IMR-90 (cell line): Measurements from ENCODE around the gene NDUFAF8. TPM values are rescaled to one million over a fixed set of nuclear protein-coding genes. Genes with fewer than 3 reads are reported as not detected.

Experiments used
- ATAC-seq: fragments of 200-7000 bp; cut with Tn5 transposase; 2 replicates; pipeline ENCODE4 v1.9.1; 2020; ENCODE audit warnings: low read depth, mild to moderate bottlenecking, moderate library complexity
- BruUV-seq: library from RNA; stranded (reverse); fragments of 400-500 nt; replicated peaks from 2 replicates; lab custom pipeline; 2021; lab: Mats Ljungman, UMichigan
- CTCF ChIA-PET: fragments of 300-600 bp; formaldehyde crosslinking; extraction: SDS; loops from one replicate; lab custom pipeline; 2021; ENCODE audit warnings: antibody characterized with exemption; lab: Yijun Ruan, JAX
- POLR2A ChIA-PET: fragments of 300-600 bp; sonication (Branson Sonifier 250); formaldehyde crosslinking; loops from one replicate; lab custom pipeline; 2022; ENCODE audit warnings: antibody characterized with exemption; ENCODE audit not compliant: unreplicated experiment; lab: Charles Lee
- DNase-seq: peaks from one replicate; pipeline ENCODE4 v3.0.0; 2013
- H2AFZ ChIP-seq: replicated peaks from 2 replicates; pipeline ENCODE3; 2013; ENCODE audit warnings: low read length, mild to moderate bottlenecking; ENCODE audit not compliant: poor library complexity
- H2AK5ac ChIP-seq: 2 replicates; pipeline ENCODE4 v1.6.1; 2013; ENCODE audit warnings: low read depth, low read length, inconsistent platforms
- H2AK9ac ChIP-seq: replicated peaks from 2 replicates; pipeline ENCODE3; 2013; ENCODE audit warnings: mild to moderate bottlenecking, low read depth, low read length, moderate library complexity; ENCODE audit not compliant: poor library complexity
- H2BK120ac ChIP-seq: 2 replicates; pipeline ENCODE4 v1.6.1; 2013; ENCODE audit warnings: low read depth, low read length, inconsistent platforms
- H2BK15ac ChIP-seq: 3 replicates; pipeline ENCODE4 v1.6.1; 2013; ENCODE audit warnings: low read depth, low read length, inconsistent platforms
- H2BK20ac ChIP-seq: 2 replicates; pipeline ENCODE4 v1.6.1; 2013; ENCODE audit warnings: low read depth, mild to moderate bottlenecking, inconsistent platforms, low read length, moderate library complexity
- H2BK5ac ChIP-seq: 2 replicates; pipeline ENCODE4 v1.6.1; 2013; ENCODE audit warnings: mild to moderate bottlenecking, low read depth, low read length, inconsistent platforms; ENCODE audit not compliant: poor library complexity, severe bottlenecking
- H3K14ac ChIP-seq: replicated peaks from 2 replicates; pipeline ENCODE4 v1.6.1; 2013; ENCODE audit warnings: low read depth, low read length, inconsistent platforms
- H3K18ac ChIP-seq: 2 replicates; pipeline ENCODE4 v1.6.1; 2013; ENCODE audit warnings: low read depth, low read length, control low read depth
- H3K23ac ChIP-seq: 2 replicates; pipeline ENCODE4 v1.6.1; 2013; ENCODE audit warnings: low read depth, low read length, inconsistent platforms
- H3K27ac ChIP-seq: 2 replicates; pipeline ENCODE4 v1.5.1; 2013; ENCODE audit warnings: mild to moderate bottlenecking, control low read depth, low read length; ENCODE audit not compliant: insufficient read depth
- H3K27me3 ChIP-seq: 2 replicates; pipeline ENCODE4 v1.6.1; 2013; ENCODE audit warnings: low read length; ENCODE audit not compliant: control insufficient read depth, insufficient read depth
- H3K36me3 ChIP-seq: 2 replicates; pipeline ENCODE4 v1.6.1; 2013; ENCODE audit warnings: low read length, mixed read lengths; ENCODE audit not compliant: control insufficient read depth, insufficient read depth
- H3K4ac ChIP-seq: 2 replicates; pipeline ENCODE4 v1.6.1; 2013; ENCODE audit warnings: low read depth, low read length, inconsistent platforms
- H3K4me1 ChIP-seq: 2 replicates; pipeline ENCODE4 v1.6.1; 2013; ENCODE audit warnings: low read length, mixed read lengths; ENCODE audit not compliant: control insufficient read depth, insufficient read depth
- H3K4me2 ChIP-seq: 2 replicates; pipeline ENCODE4 v1.6.1; 2013; ENCODE audit warnings: low read depth, mild to moderate bottlenecking, control low read depth, low read length, moderate library complexity
- H3K4me3 ChIP-seq: 2 replicates; pipeline ENCODE4 v1.5.1; 2013; ENCODE audit warnings: low read depth, mild to moderate bottlenecking, control low read depth, low read length, moderate library complexity; ENCODE audit not compliant: insufficient read depth
- H3K56ac ChIP-seq: 2 replicates; pipeline ENCODE4 v1.6.1; 2013; ENCODE audit warnings: low read length, inconsistent platforms; ENCODE audit not compliant: insufficient read depth; ENCODE audit errors: extremely low read depth
- H3K79me1 ChIP-seq, 2 experiments: 2 replicates each; pipeline ENCODE4 v1.6.1; 2013; ENCODE audit warnings: low read length in 2 of 2, inconsistent platforms in 1 of 2, low read depth in 1 of 2
- H3K9ac ChIP-seq: 2 replicates; pipeline ENCODE4 v1.6.1; 2013; ENCODE audit warnings: low read depth, low read length, control low read depth
- H3K9me1 ChIP-seq: 2 replicates; pipeline ENCODE4 v1.6.1; 2013; ENCODE audit warnings: low read length, inconsistent platforms; ENCODE audit not compliant: insufficient read depth
- H3K9me3 ChIP-seq: 2 replicates; pipeline ENCODE4 v1.6.1; 2013; ENCODE audit warnings: low read length; ENCODE audit not compliant: control insufficient read depth, insufficient read depth
- H4K20me1 ChIP-seq: 2 replicates; pipeline ENCODE4 v1.6.1; 2013; ENCODE audit warnings: low read length, inconsistent platforms; ENCODE audit not compliant: insufficient read depth
- H4K5ac ChIP-seq: 2 replicates; pipeline ENCODE4 v1.6.1; 2013; ENCODE audit warnings: mild to moderate bottlenecking, low read depth, low read length, control low read depth
- H4K8ac ChIP-seq, 2 experiments: 2 replicates each; pipeline ENCODE4 v1.6.1; 2013; ENCODE audit warnings: low read depth in 2 of 2, low read length in 2 of 2, control low read depth in 1 of 2, inconsistent platforms in 1 of 2
- H4K91ac ChIP-seq: 2 replicates; pipeline ENCODE4 v1.6.1; 2013; ENCODE audit warnings: low read depth, low read length, inconsistent platforms; ENCODE audit not compliant: insufficient read depth
- BHLHE40 ChIP-seq: fragments of 150-350 bp; IDR thresholded peaks from 2 replicates; pipeline ENCODE4 v1.6.1; 2016; ENCODE audit warnings: mild to moderate bottlenecking, low read depth, low read length
- CHD1 ChIP-seq: IDR thresholded peaks from 2 replicates; pipeline ENCODE4 v1.6.1; 2012; ENCODE audit warnings: low read depth, low read length, improper control_type of control experiment
- FOS ChIP-seq: fragments of 150-350 bp; IDR thresholded peaks from 2 replicates; pipeline ENCODE4 v1.6.1; 2016; ENCODE audit warnings: low read depth, low read length
- MAFK ChIP-seq: IDR thresholded peaks from 2 replicates; pipeline ENCODE4 v1.6.1; 2012; ENCODE audit warnings: low read depth, low read length, improper control_type of control experiment
- MAZ ChIP-seq: IDR thresholded peaks from 2 replicates; pipeline ENCODE4 v1.6.1; 2012; ENCODE audit warnings: low read depth, mild to moderate bottlenecking, low read length, improper control_type of control experiment, moderate library complexity, borderline replicate concordance
- MXI1 ChIP-seq: IDR thresholded peaks from 2 replicates; pipeline ENCODE4 v1.6.1; 2012; ENCODE audit warnings: low read depth, mild to moderate bottlenecking, low read length, moderate library complexity, borderline replicate concordance
- NFE2L2 ChIP-seq: fragments of 150-350 bp; IDR thresholded peaks from 2 replicates; pipeline ENCODE4 v1.6.1; 2016; ENCODE audit warnings: low read depth, mild to moderate bottlenecking, low read length
- POLR2A ChIP-seq: IDR thresholded peaks from 2 replicates; pipeline ENCODE4 v1.6.1; 2012; ENCODE audit warnings: mild to moderate bottlenecking, low read depth, low read length
- RAD21 ChIP-seq: IDR thresholded peaks from 2 replicates; pipeline ENCODE4 v1.6.1; 2012; ENCODE audit warnings: low read length, improper control_type of control experiment
- RCOR1 ChIP-seq: IDR thresholded peaks from 2 replicates; pipeline ENCODE4 v1.6.1; 2012; ENCODE audit warnings: mild to moderate bottlenecking, low read length, improper control_type of control experiment; ENCODE audit not compliant: insufficient replicate concordance
- RFX5 ChIP-seq: IDR thresholded peaks from 2 replicates; pipeline ENCODE4 v1.8.0; 2012; ENCODE audit warnings: low read depth, mild to moderate bottlenecking, low read length, moderate library complexity
- SMC3 ChIP-seq: fragments of 150-350 bp; IDR thresholded peaks from 2 replicates; pipeline ENCODE4 v1.6.1; 2016; ENCODE audit warnings: low read depth, mild to moderate bottlenecking, antibody characterized with exemption, low read length, moderate library complexity
- WGBS, 2 experiments: methylation state at CpG; one replicate each; pipeline versions ENCODE4 v1.1.5 to v1.1.7; 2013; ENCODE audit warnings: missing lambda C conversion rate in 2 of 2; ENCODE audit not compliant: insufficient read length in 1 of 2; ENCODE audit errors: extremely low coverage in 2 of 2; 5-methylcytosine and 5-hydroxymethylcytosine counted together
- dilution Hi-C: fragments of 300-500 bp; cut with HindIII; formaldehyde crosslinking; loops from one replicate; pipeline ENCODE4 v1.14.3; 2018; ENCODE audit warnings: low sequenced_read_pairs; ENCODE audit not compliant: unreplicated experiment
- in situ Hi-C: fragments of 300-500 bp; cut with MboI; formaldehyde crosslinking; loops from 3 replicates; pipeline ENCODE4 v1.14.3; 2019; ENCODE audit warnings: low sequenced_read_pairs, inconsistent platforms, mixed read lengths
- intact Hi-C: fragments of 100-400 bp; cut with micrococcal nuclease; formaldehyde crosslinking; loops from 2 replicates; pipeline ENCODE4 v1.10.0; 2022
- polyA plus RNA-seq, 3 experiments: library from polyadenylated mRNA; depleted of rRNA; stranded (reverse); fragments of >200 nt; gene quantifications; 2 replicates each; pipeline ENCODE4 v1.2.3, GENCODE V29; 2012; ENCODE audit warnings: low replicate concordance in 1 of 3
- total RNA-seq: library from RNA; depleted of rRNA; stranded (reverse); fragments of >200 nt; gene quantifications from 2 replicates; pipeline ENCODE4 v1.2.3, GENCODE V29; 2012
- TF ChIP-seq, protein P1 (sequence below): fragments of 150-350 bp; IDR thresholded peaks from 2 replicates; pipeline ENCODE4 v1.6.1; 2017; ENCODE audit warnings: mild to moderate bottlenecking, antibody characterized with exemption, low read length, low read depth
- TF ChIP-seq, protein P2 (sequence below): conservative IDR thresholded peaks from 2 replicates; pipeline ENCODE4 v1.5.1; 2012; ENCODE audit warnings: mild to moderate bottlenecking, low read depth, low read length, improper control_type of control experiment

NDUFAF8 gene
- total and polyA plus RNA-seq, 2 of the 4 experiments (the other 2 are of a cell fraction), result 11.1 to 65.0 TPM

DNA sequence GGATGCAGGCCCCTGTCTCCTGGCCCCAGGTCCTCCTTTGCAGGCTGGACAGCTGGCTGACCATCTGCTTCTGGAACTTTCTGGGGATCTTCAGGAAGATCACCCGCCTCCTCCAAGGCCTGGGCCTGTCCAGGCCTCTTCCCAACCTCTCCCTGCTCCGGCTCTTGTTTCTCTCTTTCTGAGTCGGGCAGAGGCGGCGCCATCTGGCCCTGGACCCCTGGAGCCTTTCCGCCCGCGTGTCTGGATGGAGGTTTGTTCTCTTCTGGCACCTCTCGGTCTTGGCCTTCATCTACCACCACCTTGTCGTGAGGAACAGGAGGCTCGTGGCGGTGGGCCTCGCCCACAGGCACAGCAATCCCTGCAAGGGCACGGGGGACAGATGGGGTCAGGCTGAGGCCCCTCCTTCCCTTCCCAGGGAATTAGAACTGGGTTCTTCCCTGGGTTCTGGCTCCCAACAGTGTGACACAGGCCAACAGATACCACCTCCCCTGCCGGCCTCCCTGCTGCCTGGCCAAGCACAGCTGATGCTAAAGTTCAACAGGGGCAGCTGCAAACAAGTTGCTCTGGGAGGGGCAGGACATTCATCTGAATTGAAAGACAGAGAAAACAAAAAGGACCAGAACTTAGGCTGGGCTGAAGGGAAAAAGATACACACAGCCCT lies 13.3 kb downstream of the NDUFAF8 start:
- H2AK9ac ChIP-seq, result no peak overlapping the region
- DNase-seq, result no peak
- no TSS peak for BruUV-seq
- ChIA-PET CTCF (interaction anchor here (1.2 kb wide), 1 partner anchor 232 kb away, joined by 6 read pairs; no protein-coding TSS in a partner anchor), POLR2A (no interaction called here)
- in situ Hi-C loops, result no loop called here
- H3K23ac ChIP-seq, result no peak overlapping the region
- no peak overlapping the region for H4K8ac ChIP-seq
- H3K27ac ChIP-seq, result no peak overlapping the region
- peaks cover 27% of the 10 kb centered on the region for H3K36me3 ChIP-seq
- no peak overlapping the region for H2AFZ ChIP-seq
- H3K4me1 ChIP-seq, result peaks cover 12% of the 10 kb centered on the region
- no peak overlapping the region for H3K4ac ChIP-seq
- H3K27me3 ChIP-seq, result no peaks in the 10 kb centered on the region
- H3K56ac ChIP-seq, result no peak overlapping the region
- H3K9ac ChIP-seq, result no peak overlapping the region
- TF ChIP-seq, protein P1, sequence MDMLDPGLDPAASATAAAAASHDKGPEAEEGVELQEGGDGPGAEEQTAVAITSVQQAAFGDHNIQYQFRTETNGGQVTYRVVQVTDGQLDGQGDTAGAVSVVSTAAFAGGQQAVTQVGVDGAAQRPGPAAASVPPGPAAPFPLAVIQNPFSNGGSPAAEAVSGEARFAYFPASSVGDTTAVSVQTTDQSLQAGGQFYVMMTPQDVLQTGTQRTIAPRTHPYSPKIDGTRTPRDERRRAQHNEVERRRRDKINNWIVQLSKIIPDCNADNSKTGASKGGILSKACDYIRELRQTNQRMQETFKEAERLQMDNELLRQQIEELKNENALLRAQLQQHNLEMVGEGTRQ, result no peak
- TF ChIP-seq BHLHE40, result no peak
- TF ChIP-seq NFE2L2, result no peak
- no peak for TF ChIP-seq RFX5
- no peak for TF ChIP-seq CHD1
- TF ChIP-seq MAFK, result no peak
- TF ChIP-seq MXI1, result no peak
- no peak for TF ChIP-seq MAZ
- no peak for TF ChIP-seq SMC3
- TF ChIP-seq RAD21, result no peak
- no peak for TF ChIP-seq POLR2A
- TF ChIP-seq FOS, result no peak
- TF ChIP-seq, protein P2, sequence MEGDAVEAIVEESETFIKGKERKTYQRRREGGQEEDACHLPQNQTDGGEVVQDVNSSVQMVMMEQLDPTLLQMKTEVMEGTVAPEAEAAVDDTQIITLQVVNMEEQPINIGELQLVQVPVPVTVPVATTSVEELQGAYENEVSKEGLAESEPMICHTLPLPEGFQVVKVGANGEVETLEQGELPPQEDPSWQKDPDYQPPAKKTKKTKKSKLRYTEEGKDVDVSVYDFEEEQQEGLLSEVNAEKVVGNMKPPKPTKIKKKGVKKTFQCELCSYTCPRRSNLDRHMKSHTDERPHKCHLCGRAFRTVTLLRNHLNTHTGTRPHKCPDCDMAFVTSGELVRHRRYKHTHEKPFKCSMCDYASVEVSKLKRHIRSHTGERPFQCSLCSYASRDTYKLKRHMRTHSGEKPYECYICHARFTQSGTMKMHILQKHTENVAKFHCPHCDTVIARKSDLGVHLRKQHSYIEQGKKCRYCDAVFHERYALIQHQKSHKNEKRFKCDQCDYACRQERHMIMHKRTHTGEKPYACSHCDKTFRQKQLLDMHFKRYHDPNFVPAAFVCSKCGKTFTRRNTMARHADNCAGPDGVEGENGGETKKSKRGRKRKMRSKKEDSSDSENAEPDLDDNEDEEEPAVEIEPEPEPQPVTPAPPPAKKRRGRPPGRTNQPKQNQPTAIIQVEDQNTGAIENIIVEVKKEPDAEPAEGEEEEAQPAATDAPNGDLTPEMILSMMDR, result no peak
- TF ChIP-seq RCOR1, result no peak
- H2AK5ac ChIP-seq, result no peak overlapping the region
- H4K20me1 ChIP-seq, result peaks cover 22% of the 10 kb centered on the region
- H3K18ac ChIP-seq, result no peak overlapping the region
- no peak overlapping the region for H2BK5ac ChIP-seq
- dilution Hi-C loops, result no loop called here
- intact Hi-C loops, result no loop called here
- no peak overlapping the region for H3K14ac ChIP-seq
- no peak overlapping the region for H4K5ac ChIP-seq
- H2BK15ac ChIP-seq, result no peak overlapping the region
- H3K79me1 ChIP-seq, result peaks cover 9 to 18% of the 10 kb centered on the region in 2 experiments; a peak in 3 of 4 replicates
- peaks cover 7% of the 10 kb centered on the region for H3K9me1 ChIP-seq
- no CpG with 5 or more reads among the region's 15 CpGs for WGBS, 2 experiments
- ATAC-seq, result no peak
- no peak overlapping the region for H2BK20ac ChIP-seq
- no peak overlapping the region for H3K4me2 ChIP-seq
- no peak overlapping the region for H2BK120ac ChIP-seq
- H4K91ac ChIP-seq, result no peak overlapping the region
- H3K4me3 ChIP-seq, result no peak overlapping the region
- no peaks in the 10 kb centered on the region for H3K9me3 ChIP-seq
